Tibial nerve (tissue), 4 donors: ENCODE data around the gene PNKD.

Source experiments
- CTCF ChIP-seq, 5 experiments: fragments of 200-600 bp in 3 of 5; fragments of 450-650 bp in 2 of 5; sonication (generic) in 3 of 5; IDR thresholded peaks; one replicate each; pipeline ENCODE4 v1.5.1; 2016 to 2019; ENCODE audit warnings: antibody characterized with exemption in 5 of 5, mild to moderate bottlenecking in 3 of 5, moderate library complexity in 2 of 5
- EP300 ChIP-seq, 2 donors: sonication (generic); formaldehyde crosslinking; IDR thresholded peaks; one replicate each; pipeline ENCODE4 v1.6.1; 2017; ENCODE audit warnings: antibody characterized with exemption in 2 of 2, mild to moderate bottlenecking in 1 of 2
- POLR2A ChIP-seq, 2 donors: fragments of 450-650 bp; IDR thresholded peaks; one replicate each; pipeline ENCODE4 v1.6.1; 2017; ENCODE audit warnings: antibody characterized with exemption in 2 of 2, mild to moderate bottlenecking in 2 of 2, moderate library complexity in 2 of 2

GRCh38 chr2:218281449-218281848 is 11.1 kb downstream of the PNKD start:
- TF ChIP-seq CTCF (IDR thresholded peaks at IDR 0.05) (no peak), EP300 (IDR thresholded peaks at IDR 0.05) (no peak), POLR2A (IDR thresholded peaks at IDR 0.05) (no peak)
